GM12878 (cell line): Measurements from ENCODE around the gene ATP5PD. TPM values are rescaled to one million over a fixed set of nuclear protein-coding genes. Genes with fewer than 3 reads are reported as not detected.
A peak's percentile ranks its signal among the peaks of the same experiment; 100 is the strongest.

Experiments used
- ATAC-seq: fragments of 200-7000 bp; cut with Tn5 transposase; 3 replicates; pipeline ENCODE4 v1.9.1; 2020; ENCODE audit warnings: mild to moderate bottlenecking, moderate library complexity
- BruUV-seq: library from RNA; stranded (reverse); fragments of 400-500 nt; replicated peaks from 2 replicates; lab custom pipeline; 2021; lab: Mats Ljungman, UMichigan
- CTCF ChIA-PET: fragments of 300-600 bp; sonication (Branson Sonifier 250); formaldehyde crosslinking; extraction: SDS; loops from one replicate; lab custom pipeline; 2021; ENCODE audit warnings: inconsistent platforms; lab: Yijun Ruan, JAX
- POLR2A ChIA-PET: fragments of 350-600 bp; formaldehyde crosslinking; extraction: SDS; loops from one replicate; lab custom pipeline; 2021; ENCODE audit warnings: inconsistent platforms; lab: Charles Lee
- RAD21 ChIA-PET: fragments of 300-600 bp; sonication (Branson Sonifier 250); formaldehyde crosslinking; loops from one replicate; lab custom pipeline; 2023; ENCODE audit warnings: antibody characterized with exemption; ENCODE audit not compliant: unreplicated experiment; lab: Charles Lee
- SMC1A ChIA-PET: fragments of 300-600 bp; sonication (Branson Sonifier 250); formaldehyde crosslinking; loops from one replicate; lab custom pipeline; 2023; ENCODE audit not compliant: unreplicated experiment, uncharacterized antibody; lab: Charles Lee
- DNase-seq: peaks from one replicate; pipeline ENCODE4 v3.0.0-alpha.2; 2011; ENCODE audit warnings: low read depth, low spot score
- FAIRE-seq: peaks from 3 replicates; lab custom pipeline; 2011; peaks lifted over from hg19 to GRCh38; lab: Jason Lieb, UNC
- H2AFZ ChIP-seq: 2 replicates; pipeline ENCODE4 v1.6.0; 2011; ENCODE audit warnings: low read depth, low read length, control low read depth; ENCODE audit not compliant: control insufficient read depth
- H3K27ac ChIP-seq: 2 replicates; pipeline ENCODE4 v1.5.1; 2011; ENCODE audit warnings: control low read depth; ENCODE audit not compliant: control insufficient read depth, insufficient read depth
- H3K27me3 ChIP-seq, 2 experiments: replicated peaks in 1 of 2; 2 replicates each; pipeline versions ENCODE4 v1.6.0 to v1.6.1; 2011; ENCODE audit warnings: low read length in 1 of 2; ENCODE audit not compliant: control insufficient read depth in 2 of 2, insufficient read depth in 2 of 2
- H3K36me3 ChIP-seq, 2 experiments: 2 replicates each; pipeline ENCODE4 v1.5.1; 2011; ENCODE audit warnings: low read length in 1 of 2; ENCODE audit not compliant: control insufficient read depth in 2 of 2, insufficient read depth in 2 of 2
- H3K4me1 ChIP-seq: 2 replicates; pipeline ENCODE4 v1.6.1; 2011; ENCODE audit warnings: mild to moderate bottlenecking, low read length, moderate library complexity, mixed read lengths; ENCODE audit not compliant: control insufficient read depth, insufficient read depth
- H3K4me2 ChIP-seq: 2 replicates; pipeline ENCODE4 v1.6.0; 2011; ENCODE audit warnings: control low read depth; ENCODE audit not compliant: control insufficient read depth, insufficient read depth
- H3K4me3 ChIP-seq: fragments of 200-600 bp; sonication (generic); 2 replicates; pipeline ENCODE4 v1.5.1; 2016
- H3K79me2 ChIP-seq: 2 replicates; pipeline ENCODE4 v1.6.0; 2011; ENCODE audit warnings: low read length; ENCODE audit not compliant: control insufficient read depth, insufficient read depth
- H3K9ac ChIP-seq: 2 replicates; pipeline ENCODE4 v1.8.0; 2011; ENCODE audit warnings: low read length, control low read depth, mixed read lengths; ENCODE audit not compliant: control insufficient read depth, insufficient read depth
- H3K9me3 ChIP-seq: replicated peaks from 3 replicates; pipeline ENCODE4 v1.5.1; 2011; ENCODE audit warnings: mild to moderate bottlenecking, low read length; ENCODE audit not compliant: control insufficient read depth, insufficient read depth
- H4K20me1 ChIP-seq: 2 replicates; pipeline ENCODE4 v1.6.0; 2011; ENCODE audit not compliant: control insufficient read depth, insufficient read depth
- KDM1A ChIP-seq: fragments of 200-600 bp; sonication (generic); IDR thresholded peaks from 2 replicates; pipeline ENCODE4 v1.6.1; 2016; ENCODE audit warnings: borderline replicate concordance
- PBX3 ChIP-seq: IDR thresholded peaks from 2 replicates; pipeline ENCODE4 v1.6.1; 2011; ENCODE audit warnings: mild to moderate bottlenecking, low read depth, low read length, moderate library complexity; ENCODE audit not compliant: insufficient replicate concordance
- PKNOX1 ChIP-seq: fragments of 450-650 bp; IDR thresholded peaks from 2 replicates; pipeline ENCODE4 v1.6.1; 2016; ENCODE audit warnings: mild to moderate bottlenecking
- WGBS: methylation state at CpG from one replicate; pipeline ENCODE4 v1.1.6; 2016; ENCODE audit warnings: low lambda C conversion rate; ENCODE audit not compliant: insufficient replicate concordance, insufficient coverage; ENCODE audit errors: missing lambda C conversion rate; 5-methylcytosine and 5-hydroxymethylcytosine counted together
- in situ Hi-C: fragments of 300-500 bp; cut with MboI; formaldehyde crosslinking; loops from 9 replicates; pipeline ENCODE4 v1.14.3; 2018; ENCODE audit warnings: mixed read lengths
- intact Hi-C: fragments of 100-400 bp; cut with micrococcal nuclease; formaldehyde crosslinking; loops from one replicate; pipeline ENCODE4 v1.14.2; 2022; ENCODE audit not compliant: unreplicated experiment
- polyA plus RNA-seq, 11 experiments: library from polyadenylated mRNA; depleted of rRNA in 4 of 11; unstranded in 6 of 11; stranded (reverse) in 5 of 11; fragments of >200 nt; fragmentation: Nextera tagmentation in 4 of 11; fragmentation: Illumina TruSeq in 1 of 11; extraction: Ambion mirVana in 4 of 11; extraction: Trizol in 1 of 11; gene quantifications; 1 replicate in 1 of 11; 2 replicates in 10 of 11; pipeline versions ENCODE4 v1.2.1 to v1.2.3, GENCODE V29; 2011 to 2016; ENCODE audit warnings: inconsistent platforms in 2 of 11, missing spikeins in 2 of 11, low read depth in 1 of 11
- total RNA-seq, 4 experiments: library from RNA; depleted of rRNA in 3 of 4; stranded (reverse); fragments of >200 nt in 3 of 4; fragmentation: Illumina TruSeq in 1 of 4; extraction: Trizol in 1 of 4; gene quantifications; 2 replicates each; pipeline versions ENCODE4 v1.2.1 to v1.2.3, GENCODE V29; 2013 to 2021

Gene ATP5PD
- total and polyA plus RNA-seq, 10 of the 15 experiments (the other 5 are each of a cell fraction or from before 2014, with no cell fraction given), result 172 to 772 (median 321) TPM

- ChIA-PET RAD21 (interaction anchor here (0.6 to 4.3 kb wide), 8 partner anchors 11 to 88 kb away, joined by 4 to 22 read pairs (median 5); no protein-coding TSS in a partner anchor), SMC1A (interaction anchor here (0.8 to 2.5 kb wide), 10 partner anchors 8 to 123 kb away, joined by 3 to 11 read pairs (median 5); partner anchors contain the start of gene MRPL58), CTCF (interaction anchor here (0.8 to 2.7 kb wide), 12 partner anchors 9 to 125 kb away, joined by 3 to 16 read pairs (median 5); partner anchors contain the start of gene MRPL58), POLR2A (interaction anchor here (0.5 to 1.4 kb wide), 10 partner anchors 10 to 201 kb away, joined by 3 to 6 read pairs (median 3); no protein-coding TSS in a partner anchor)
- ATAC-seq (no peak), DNase-seq (no peak), FAIRE-seq (no peak)
- WGBS, result 60% methylated on average over 5 of the region's 5 CpGs
- Histone ChIP-seq H3K27me3 (no peaks in the 10 kb centered on the region), H3K36me3 (no peaks in the 10 kb centered on the region; a peak in 2 of 4 replicates), H2AFZ (no peak overlapping the region), H3K4me3 (no peak overlapping the region), H3K27ac (no peak overlapping the region), H3K4me1 (peaks cover 3% of the 10 kb centered on the region), H3K79me2 (peaks cover 22% of the 10 kb centered on the region), H3K9me3 (no peaks in the 10 kb centered on the region), H3K9ac (no peak overlapping the region), H4K20me1 (no peaks in the 10 kb centered on the region), H3K4me2 (peak overlapping the region; percentile 17; the same call in 1 of the 2 replicates)
- in situ Hi-C loops, result no loop called here
- TF ChIP-seq PBX3 (peak; percentile 16), PKNOX1 (peak; percentile 79), KDM1A (no peak)
- intact Hi-C loops, result no loop called here
- no TSS peak for BruUV-seq
Measured at GRCh38 chr17:75049057-75049456, 2.3 kb upstream of the ATP5PD start.
